ENCODE measurements around the gene BLVRB. TPM values are rescaled to one million over a fixed set of nuclear protein-coding genes. Genes with fewer than 3 reads are reported as not detected.

BLVRB gene
- total and polyA plus RNA-seq, 4 donors: 132 to 1,243 (median 252) TPM

GRCh38 chr19:40453151-40453735 lies 12.3 kb downstream of the BLVRB start:
- no peaks in the 10 kb centered on the region for H3K9me3 ChIP-seq (ENCODE audit: control insufficient read depth in 4 of 4, low read length in 3 of 4)
- no peak overlapping the region for H3K4me3 ChIP-seq (ENCODE audit: low read depth in 1 of 3, low read length in 3 of 3)
- H3K27me3 ChIP-seq (ENCODE audit: control insufficient read depth in 4 of 4, insufficient read depth in 4 of 4, low read length in 3 of 4): no peaks in the 10 kb centered on the region
- DNase-seq (ENCODE audit: low spot score): no peak
- peaks cover 9 to 30% (median 16%) of the 10 kb centered on the region in 4 donors for H3K36me3 ChIP-seq (ENCODE audit: control insufficient read depth in 4 of 4, insufficient read depth in 3 of 4, low read depth in 1 of 4, low read length in 3 of 4)
- no peak overlapping the region for H3K27ac ChIP-seq (ENCODE audit: low read depth in 1 of 2, low read length in 2 of 2)
- TF ChIP-seq HNF4A (conservative IDR thresholded peaks at IDR 0.05): no peak
- TF ChIP-seq JUND (IDR thresholded peaks at IDR 0.05): no peak
- TF ChIP-seq TAF1 (conservative IDR thresholded peaks at IDR 0.05): no peak
- no peak for TF ChIP-seq FOXA2 (IDR thresholded peaks at IDR 0.05)
- no peak for TF ChIP-seq EGR1 (IDR thresholded peaks at IDR 0.05; ENCODE audit: low read depth in 2 of 2)
- no peak for TF ChIP-seq FOXA1 (IDR thresholded peaks at IDR 0.05)
- H3K4me1 ChIP-seq (ENCODE audit: control insufficient read depth in 4 of 4, insufficient read depth in 4 of 4, low read length in 3 of 4): no peaks in the 10 kb centered on the region
- H3K9ac ChIP-seq (ENCODE audit: low read depth in 1 of 2, low read length in 2 of 2): no peak overlapping the region
- WGBS: 89% methylated on average over 5 of the region's 5 CpGs

DNA sequence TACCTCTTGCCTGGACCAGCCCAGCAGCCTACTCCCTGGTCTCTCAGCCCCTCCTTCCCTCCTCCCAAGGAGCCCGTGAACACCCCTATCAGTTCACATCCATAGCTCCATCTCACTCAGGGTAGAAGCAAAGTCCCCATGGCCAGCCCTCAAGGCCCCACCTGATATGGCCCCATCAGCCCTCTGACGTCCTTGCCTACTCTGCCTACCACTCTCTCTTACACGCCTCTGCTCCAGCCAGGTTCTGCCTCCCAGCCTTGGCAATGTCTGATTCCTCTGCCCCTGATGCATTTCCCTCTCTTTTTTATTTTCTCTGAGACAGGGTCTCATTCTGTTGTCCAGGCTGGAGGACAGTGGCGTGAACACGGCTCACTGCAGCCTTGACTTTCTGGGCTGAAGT lies 13.5 kb downstream of the BLVRB start:
- Histone ChIP-seq H3K36me3 (ENCODE audit: control insufficient read depth in 4 of 4, insufficient read depth in 3 of 4, low read depth in 1 of 4, low read length in 3 of 4) (peaks cover 9 to 33% (median 19%) of the 10 kb centered on the region in 4 donors), H3K27ac (ENCODE audit: low read depth in 1 of 2, low read length in 2 of 2) (no peak overlapping the region), H3K27me3 (ENCODE audit: control insufficient read depth in 4 of 4, insufficient read depth in 4 of 4, low read length in 3 of 4) (no peaks in the 10 kb centered on the region), H3K9ac (ENCODE audit: low read depth in 1 of 2, low read length in 2 of 2) (no peak overlapping the region), H3K4me1 (ENCODE audit: control insufficient read depth in 4 of 4, insufficient read depth in 4 of 4, low read length in 3 of 4) (no peaks in the 10 kb centered on the region), H3K9me3 (ENCODE audit: control insufficient read depth in 4 of 4, low read length in 3 of 4) (no peaks in the 10 kb centered on the region), H3K4me3 (ENCODE audit: low read depth in 1 of 3, low read length in 3 of 3) (no peak overlapping the region)
- no peak for DNase-seq (ENCODE audit: low spot score)
- no peak for TF ChIP-seq HNF4A (conservative IDR thresholded peaks at IDR 0.05)
- WGBS: 88% methylated on average over 5 of the region's 5 CpGs

DNA sequence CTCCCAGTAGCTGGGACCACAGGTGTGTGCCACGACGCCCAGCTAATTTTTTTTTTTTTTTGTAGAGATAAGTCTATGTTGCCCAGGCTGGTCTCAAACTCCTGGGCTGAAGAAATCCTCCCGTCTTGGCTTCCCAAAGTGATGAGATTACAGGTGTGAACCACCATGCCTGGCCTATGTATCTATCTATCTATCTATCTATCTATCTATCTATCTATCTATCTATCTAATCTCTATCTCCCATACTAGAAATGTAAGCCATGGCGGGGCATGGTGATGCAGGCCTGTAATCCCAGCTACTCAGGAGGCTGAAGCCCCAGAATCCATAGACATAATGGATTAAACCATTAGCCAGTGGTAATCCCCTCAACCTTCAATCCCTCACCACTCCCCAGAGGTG lies 14.9 kb downstream of the BLVRB start:
- 97% methylated on average over 4 of the region's 4 CpGs for WGBS
- no peaks in the 10 kb centered on the region for H3K4me1 ChIP-seq (ENCODE audit: control insufficient read depth in 4 of 4, insufficient read depth in 4 of 4, low read length in 3 of 4)
- TF ChIP-seq, protein P1, sequence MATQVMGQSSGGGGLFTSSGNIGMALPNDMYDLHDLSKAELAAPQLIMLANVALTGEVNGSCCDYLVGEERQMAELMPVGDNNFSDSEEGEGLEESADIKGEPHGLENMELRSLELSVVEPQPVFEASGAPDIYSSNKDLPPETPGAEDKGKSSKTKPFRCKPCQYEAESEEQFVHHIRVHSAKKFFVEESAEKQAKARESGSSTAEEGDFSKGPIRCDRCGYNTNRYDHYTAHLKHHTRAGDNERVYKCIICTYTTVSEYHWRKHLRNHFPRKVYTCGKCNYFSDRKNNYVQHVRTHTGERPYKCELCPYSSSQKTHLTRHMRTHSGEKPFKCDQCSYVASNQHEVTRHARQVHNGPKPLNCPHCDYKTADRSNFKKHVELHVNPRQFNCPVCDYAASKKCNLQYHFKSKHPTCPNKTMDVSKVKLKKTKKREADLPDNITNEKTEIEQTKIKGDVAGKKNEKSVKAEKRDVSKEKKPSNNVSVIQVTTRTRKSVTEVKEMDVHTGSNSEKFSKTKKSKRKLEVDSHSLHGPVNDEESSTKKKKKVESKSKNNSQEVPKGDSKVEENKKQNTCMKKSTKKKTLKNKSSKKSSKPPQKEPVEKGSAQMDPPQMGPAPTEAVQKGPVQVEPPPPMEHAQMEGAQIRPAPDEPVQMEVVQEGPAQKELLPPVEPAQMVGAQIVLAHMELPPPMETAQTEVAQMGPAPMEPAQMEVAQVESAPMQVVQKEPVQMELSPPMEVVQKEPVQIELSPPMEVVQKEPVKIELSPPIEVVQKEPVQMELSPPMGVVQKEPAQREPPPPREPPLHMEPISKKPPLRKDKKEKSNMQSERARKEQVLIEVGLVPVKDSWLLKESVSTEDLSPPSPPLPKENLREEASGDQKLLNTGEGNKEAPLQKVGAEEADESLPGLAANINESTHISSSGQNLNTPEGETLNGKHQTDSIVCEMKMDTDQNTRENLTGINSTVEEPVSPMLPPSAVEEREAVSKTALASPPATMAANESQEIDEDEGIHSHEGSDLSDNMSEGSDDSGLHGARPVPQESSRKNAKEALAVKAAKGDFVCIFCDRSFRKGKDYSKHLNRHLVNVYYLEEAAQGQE (IDR thresholded peaks at IDR 0.05): no peak

DNA sequence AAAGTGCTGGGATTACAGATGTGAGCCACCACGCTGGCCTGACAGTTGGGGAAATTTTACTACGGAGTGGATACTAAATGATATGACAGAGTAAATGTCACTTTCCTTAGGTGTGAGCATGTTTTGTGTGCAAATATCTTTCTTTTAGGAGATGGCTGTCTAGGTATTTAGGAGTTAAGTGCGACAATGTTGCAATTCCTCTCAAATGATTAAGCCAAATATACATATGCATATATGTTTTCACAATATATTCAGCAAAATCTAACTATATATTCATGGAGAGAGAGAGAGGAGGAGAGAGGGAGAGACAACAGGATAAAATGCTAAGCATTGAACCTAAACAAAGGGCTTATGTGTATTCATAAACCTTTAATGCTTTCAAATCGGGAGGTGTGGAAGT lies 16.0 kb downstream of the BLVRB start:
- no peak overlapping the region for H3K4me3 ChIP-seq (ENCODE audit: low read depth in 1 of 3, low read length in 3 of 3)
- peaks cover 0 to 3% (median 3%) of the 10 kb centered on the region in 4 donors for H3K4me1 ChIP-seq (ENCODE audit: control insufficient read depth in 4 of 4, insufficient read depth in 4 of 4, low read length in 3 of 4)
- no peak for TF ChIP-seq CTCF (IDR thresholded peaks at IDR 0.05; ENCODE audit: low read depth, low read length, missing input control)
- no peak for TF ChIP-seq RAD21 (IDR thresholded peaks at IDR 0.05)
- TF ChIP-seq GABPA (IDR thresholded peaks at IDR 0.05 in 1 of 2, conservative IDR thresholded peaks at IDR 0.05 in 1 of 2): no peak
- no peak for TF ChIP-seq SP1 (IDR thresholded peaks at IDR 0.05)
- TF ChIP-seq HNF4G (IDR thresholded peaks at IDR 0.05): no peak
- TF ChIP-seq, protein P2, sequence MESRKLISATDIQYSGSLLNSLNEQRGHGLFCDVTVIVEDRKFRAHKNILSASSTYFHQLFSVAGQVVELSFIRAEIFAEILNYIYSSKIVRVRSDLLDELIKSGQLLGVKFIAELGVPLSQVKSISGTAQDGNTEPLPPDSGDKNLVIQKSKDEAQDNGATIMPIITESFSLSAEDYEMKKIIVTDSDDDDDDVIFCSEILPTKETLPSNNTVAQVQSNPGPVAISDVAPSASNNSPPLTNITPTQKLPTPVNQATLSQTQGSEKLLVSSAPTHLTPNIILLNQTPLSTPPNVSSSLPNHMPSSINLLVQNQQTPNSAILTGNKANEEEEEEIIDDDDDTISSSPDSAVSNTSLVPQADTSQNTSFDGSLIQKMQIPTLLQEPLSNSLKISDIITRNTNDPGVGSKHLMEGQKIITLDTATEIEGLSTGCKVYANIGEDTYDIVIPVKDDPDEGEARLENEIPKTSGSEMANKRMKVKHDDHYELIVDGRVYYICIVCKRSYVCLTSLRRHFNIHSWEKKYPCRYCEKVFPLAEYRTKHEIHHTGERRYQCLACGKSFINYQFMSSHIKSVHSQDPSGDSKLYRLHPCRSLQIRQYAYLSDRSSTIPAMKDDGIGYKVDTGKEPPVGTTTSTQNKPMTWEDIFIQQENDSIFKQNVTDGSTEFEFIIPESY (IDR thresholded peaks at IDR 0.05): no peak
- TF ChIP-seq FOXA1 (IDR thresholded peaks at IDR 0.05): no peak
- TF ChIP-seq MAX (IDR thresholded peaks at IDR 0.05): no peak
- 93% methylated on average over 4 of the region's 4 CpGs for WGBS
- no peaks in the 10 kb centered on the region for H3K9me3 ChIP-seq (ENCODE audit: control insufficient read depth in 4 of 4, low read length in 3 of 4)
- no peaks in the 10 kb centered on the region for H3K27me3 ChIP-seq (ENCODE audit: control insufficient read depth in 4 of 4, insufficient read depth in 4 of 4, low read length in 3 of 4)
- no peak overlapping the region for H3K9ac ChIP-seq (ENCODE audit: low read depth in 1 of 2, low read length in 2 of 2)
- no peak for DNase-seq (ENCODE audit: low spot score)
- no peak overlapping the region for H3K27ac ChIP-seq (ENCODE audit: low read depth in 1 of 2, low read length in 2 of 2)
- H3K36me3 ChIP-seq (ENCODE audit: control insufficient read depth in 4 of 4, insufficient read depth in 3 of 4, low read depth in 1 of 4, low read length in 3 of 4): peaks cover 7 to 25% (median 19%) of the 10 kb centered on the region in 4 donors

More for the DNA sequence above, 14.9 kb downstream of the BLVRB start:
- no peaks in the 10 kb centered on the region for H3K27me3 ChIP-seq (ENCODE audit: control insufficient read depth in 4 of 4, insufficient read depth in 4 of 4, low read length in 3 of 4)
- H3K27ac ChIP-seq (ENCODE audit: low read depth in 1 of 2, low read length in 2 of 2): no peak overlapping the region
- no peak overlapping the region for H3K4me3 ChIP-seq (ENCODE audit: low read depth in 1 of 3, low read length in 3 of 3)
- no peak for DNase-seq (ENCODE audit: low spot score)
- H3K9ac ChIP-seq (ENCODE audit: low read depth in 1 of 2, low read length in 2 of 2): no peak overlapping the region
- H3K36me3 ChIP-seq (ENCODE audit: control insufficient read depth in 4 of 4, insufficient read depth in 3 of 4, low read depth in 1 of 4, low read length in 3 of 4): peaks cover 7 to 32% (median 19%) of the 10 kb centered on the region in 4 donors
- no peaks in the 10 kb centered on the region for H3K9me3 ChIP-seq (ENCODE audit: control insufficient read depth in 4 of 4, low read length in 3 of 4)

All from liver (tissue), 9 donors.